ENCODE results near the gene ARMC2.

The ARMC2 gene

DNA sequence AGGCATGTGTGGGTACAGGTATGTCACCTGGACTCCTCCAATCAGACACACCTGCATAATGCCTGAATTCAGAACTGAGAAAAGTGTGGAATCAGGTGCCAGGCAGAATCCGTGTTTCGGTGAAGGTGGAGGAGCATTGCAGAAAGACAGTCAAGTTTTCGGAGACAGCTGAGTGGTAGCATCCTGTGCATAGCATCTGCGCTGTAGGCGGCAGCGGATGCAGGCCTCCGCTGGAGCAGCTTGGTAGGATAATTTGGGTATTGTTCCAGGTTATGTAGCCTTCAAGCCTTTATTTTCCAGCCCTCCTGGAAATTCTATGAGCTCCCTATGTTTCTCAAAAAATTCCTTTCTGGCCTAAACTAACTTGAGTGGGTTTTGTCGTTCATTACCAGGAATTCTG lies 15.5 kb upstream of the ARMC2 start:
- H3K4me3 ChIP-seq (ENCODE audit: low read depth, low read length): no peak overlapping the region
- DNase-seq (ENCODE audit: low read depth): no peak
- TF ChIP-seq, protein P1, sequence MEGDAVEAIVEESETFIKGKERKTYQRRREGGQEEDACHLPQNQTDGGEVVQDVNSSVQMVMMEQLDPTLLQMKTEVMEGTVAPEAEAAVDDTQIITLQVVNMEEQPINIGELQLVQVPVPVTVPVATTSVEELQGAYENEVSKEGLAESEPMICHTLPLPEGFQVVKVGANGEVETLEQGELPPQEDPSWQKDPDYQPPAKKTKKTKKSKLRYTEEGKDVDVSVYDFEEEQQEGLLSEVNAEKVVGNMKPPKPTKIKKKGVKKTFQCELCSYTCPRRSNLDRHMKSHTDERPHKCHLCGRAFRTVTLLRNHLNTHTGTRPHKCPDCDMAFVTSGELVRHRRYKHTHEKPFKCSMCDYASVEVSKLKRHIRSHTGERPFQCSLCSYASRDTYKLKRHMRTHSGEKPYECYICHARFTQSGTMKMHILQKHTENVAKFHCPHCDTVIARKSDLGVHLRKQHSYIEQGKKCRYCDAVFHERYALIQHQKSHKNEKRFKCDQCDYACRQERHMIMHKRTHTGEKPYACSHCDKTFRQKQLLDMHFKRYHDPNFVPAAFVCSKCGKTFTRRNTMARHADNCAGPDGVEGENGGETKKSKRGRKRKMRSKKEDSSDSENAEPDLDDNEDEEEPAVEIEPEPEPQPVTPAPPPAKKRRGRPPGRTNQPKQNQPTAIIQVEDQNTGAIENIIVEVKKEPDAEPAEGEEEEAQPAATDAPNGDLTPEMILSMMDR (conservative IDR thresholded peaks at IDR 0.05; ENCODE audit: low read depth, low read length): no peak

DNA sequence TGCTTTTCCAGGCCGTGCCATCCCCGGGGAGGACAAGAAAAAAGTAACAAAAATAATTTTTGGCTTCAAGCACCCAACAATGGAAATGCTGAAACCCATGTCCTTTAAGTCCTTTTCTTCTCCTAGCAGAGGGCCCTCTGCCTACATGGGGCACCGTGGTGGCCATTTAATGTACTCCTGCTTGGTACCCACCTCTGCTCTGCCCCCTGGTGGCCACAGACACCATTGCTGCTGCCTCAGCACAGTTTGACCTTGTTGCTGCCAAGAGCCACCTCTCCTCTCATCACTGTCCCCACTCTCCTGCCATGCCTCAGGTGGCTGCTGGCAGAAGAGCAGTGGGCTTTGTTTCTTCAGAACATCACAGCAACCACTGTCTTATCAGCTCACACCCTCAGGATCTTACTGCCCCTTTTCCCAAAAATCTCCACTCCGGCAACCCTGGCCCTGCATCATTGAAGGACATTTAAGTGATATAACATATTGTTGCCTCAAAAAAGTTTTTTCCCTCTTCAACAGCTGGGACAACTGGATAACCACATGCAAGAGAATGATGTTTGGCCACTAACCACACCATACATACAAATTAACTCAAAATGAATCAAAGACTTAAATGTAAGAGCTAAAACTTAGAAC lies 12.9 kb upstream of the ARMC2 start:
- TF ChIP-seq, protein P1 (conservative IDR thresholded peaks at IDR 0.05; ENCODE audit: low read depth, low read length): peak; percentile 95

DNA sequence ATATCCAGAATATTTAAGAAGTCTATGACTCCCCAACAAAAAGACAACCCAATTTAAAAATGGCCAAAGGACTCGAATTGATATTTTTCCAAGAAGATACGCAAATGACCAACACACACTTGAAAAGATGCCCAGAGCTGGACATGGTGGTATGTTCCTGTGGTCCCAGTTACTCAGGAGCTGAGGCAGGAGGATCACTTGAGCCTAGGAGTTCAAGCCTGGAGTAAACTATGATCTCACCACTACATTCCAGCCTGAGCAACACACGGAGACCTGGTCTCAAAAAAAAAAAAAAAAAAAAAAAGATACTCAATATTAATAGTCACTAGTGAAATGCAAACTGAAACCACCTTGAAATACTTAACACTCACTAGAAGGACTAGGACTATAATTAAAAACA lies 12.2 kb upstream of the ARMC2 start:
- TF ChIP-seq, protein P1 (conservative IDR thresholded peaks at IDR 0.05; ENCODE audit: low read depth, low read length): no peak

More for the DNA sequence above, 12.9 kb upstream of the ARMC2 start:
- no peak overlapping the region for H3K4me3 ChIP-seq (ENCODE audit: low read depth, low read length)
- DNase-seq (ENCODE audit: low read depth): peak; percentile 86

DNA sequence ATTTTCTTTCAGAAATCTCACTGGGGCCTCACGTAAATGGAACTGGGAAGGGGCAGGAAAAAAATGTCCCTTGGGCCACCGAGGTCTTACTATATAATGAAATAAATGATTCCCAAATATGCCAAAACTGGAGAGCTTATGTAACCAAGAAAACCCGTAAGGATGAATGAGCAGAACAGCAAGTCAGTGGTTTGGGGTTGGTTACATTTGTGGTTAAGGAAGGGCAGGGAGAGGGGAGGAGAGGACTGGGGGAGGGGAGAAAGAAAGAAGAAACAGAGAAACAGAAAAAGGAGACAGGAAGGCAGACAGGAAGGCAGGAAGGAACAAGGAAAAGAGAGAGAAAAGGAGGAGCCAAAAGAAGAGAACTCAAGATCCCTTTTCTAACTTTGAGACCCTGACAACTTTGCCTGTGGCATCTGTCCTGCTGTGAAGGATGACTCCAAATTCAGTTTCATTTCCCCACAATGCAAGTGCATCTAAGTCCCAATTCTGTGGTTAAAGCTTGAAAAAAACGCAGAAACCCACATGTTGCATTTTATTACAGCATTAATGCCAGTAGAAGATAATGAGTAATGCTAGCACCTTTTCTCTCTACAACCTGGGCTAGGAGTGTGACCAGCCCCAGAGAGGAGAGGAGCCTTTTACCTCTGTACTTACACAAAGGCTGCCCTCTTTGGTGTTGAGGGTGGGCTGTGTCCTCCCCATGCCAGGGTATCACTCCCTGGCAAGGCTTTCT lies 10.8 kb upstream of the ARMC2 start:
- no peak overlapping the region for H3K4me3 ChIP-seq (ENCODE audit: low read depth, low read length)
- peak; percentile 19 for DNase-seq (ENCODE audit: low read depth)
- TF ChIP-seq, protein P1 (conservative IDR thresholded peaks at IDR 0.05; ENCODE audit: low read depth, low read length): no peak

More for the DNA sequence above, 12.2 kb upstream of the ARMC2 start:
- peak; percentile 42 for DNase-seq (ENCODE audit: low read depth)
- H3K4me3 ChIP-seq (ENCODE audit: low read depth, low read length): no peak overlapping the region

DNA sequence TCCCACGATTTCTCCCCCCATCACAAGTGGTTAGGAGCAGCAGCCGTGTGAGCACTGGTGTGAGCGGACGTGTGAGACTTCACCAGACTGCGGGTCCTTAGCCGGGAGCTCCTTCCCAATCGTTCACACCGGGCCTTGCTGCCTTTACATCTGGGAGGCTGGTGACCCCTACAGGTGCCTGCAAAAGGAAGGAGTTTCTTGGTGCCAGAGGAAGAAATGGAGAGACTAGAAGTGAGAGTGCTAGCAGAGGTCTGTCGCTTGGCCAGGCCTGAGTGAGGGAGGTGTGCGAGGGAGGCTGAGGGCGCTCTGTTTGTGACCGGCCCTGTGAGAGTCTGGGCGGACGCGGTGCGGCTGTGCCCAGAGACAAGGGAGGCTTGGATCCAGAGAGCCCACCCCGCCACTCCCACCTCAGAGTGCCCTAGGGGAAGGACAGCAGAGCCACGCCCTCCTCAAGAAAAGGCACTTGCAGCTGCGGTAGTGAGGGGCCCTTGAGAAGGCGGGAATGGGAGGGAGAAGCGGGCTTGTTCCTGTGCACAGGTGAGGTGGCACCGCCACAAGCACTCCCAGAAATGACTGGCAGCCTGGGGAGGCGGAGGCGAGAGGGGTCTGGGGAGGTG lies 10.0 kb upstream of the ARMC2 start:
- TF ChIP-seq, protein P1 (conservative IDR thresholded peaks at IDR 0.05; ENCODE audit: low read depth, low read length): peak; percentile 42
- DNase-seq (ENCODE audit: low read depth): peak; percentile 45
- H3K4me3 ChIP-seq (ENCODE audit: low read depth, low read length): no peak overlapping the region

DNA sequence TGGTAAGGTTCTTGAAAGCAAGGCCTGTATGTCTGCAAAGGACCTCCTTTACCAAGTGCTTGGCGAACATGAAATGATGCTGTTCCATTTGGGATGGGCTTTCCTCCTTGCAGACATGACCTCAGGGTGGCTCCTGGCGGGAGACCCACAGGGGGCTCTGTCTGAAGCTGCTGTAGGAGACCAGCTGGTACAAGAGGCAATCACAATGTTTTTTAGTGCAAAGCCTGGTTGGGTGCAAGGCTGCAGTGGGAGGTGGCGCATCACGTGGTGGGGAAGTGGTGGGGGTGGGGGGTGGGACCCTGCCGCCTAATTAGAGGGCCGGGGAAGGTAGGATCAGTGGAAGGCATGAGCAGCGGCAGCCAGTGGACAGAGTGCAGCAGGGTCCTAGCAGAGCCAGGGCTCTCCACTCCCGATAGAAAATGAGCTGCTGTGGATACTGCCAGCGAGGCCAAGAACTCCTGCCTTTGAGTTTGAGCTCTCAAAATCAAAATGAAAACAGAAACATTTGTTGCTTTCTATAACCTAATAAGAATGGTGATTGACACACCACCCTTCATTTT lies 9.1 kb upstream of the ARMC2 start:
- TF ChIP-seq, protein P1 (conservative IDR thresholded peaks at IDR 0.05; ENCODE audit: low read depth, low read length): no peak
- H3K4me3 ChIP-seq (ENCODE audit: low read depth, low read length): no peak overlapping the region
- no peak for DNase-seq (ENCODE audit: low read depth)
